GM21576 (cell line): Measurements from ENCODE around the gene MTHFD1L.

Experiments
- ATAC-seq: cut with Tn5 transposase; IDR thresholded peaks from one replicate; pipeline ENCODE4 v1.9.1; 2021; ENCODE audit warnings: mild to moderate bottlenecking, moderate library complexity; ENCODE audit not compliant: unreplicated experiment

Gene MTHFD1L

GRCh38 chr6:151088963-151089362 lies 223.5 kb downstream of the MTHFD1L start:
- ATAC-seq: no peak

GRCh38 chr6:151089978-151090377 lies 224.5 kb downstream of the MTHFD1L start:
- ATAC-seq: no peak

- no peak for ATAC-seq
Measured at GRCh38 chr6:151091571-151091970, 226.1 kb downstream of the MTHFD1L start.

GRCh38 chr6:151092591-151092990 lies 227.1 kb downstream of the MTHFD1L start:
- no peak for ATAC-seq

- ATAC-seq: no peak
Measured at GRCh38 chr6:151093706-151094105, 228.2 kb downstream of the MTHFD1L start.

GRCh38 chr6:151095538-151096254 lies 230.2 kb downstream of the MTHFD1L start:
- no peak for ATAC-seq

- ATAC-seq: no peak
Measured at GRCh38 chr6:151096255-151096612, 230.7 kb downstream of the MTHFD1L start.

GRCh38 chr6:151096691-151097606 lies 231.4 kb downstream of the MTHFD1L start:
- ATAC-seq: no peak

GRCh38 chr6:151098166-151098565 lies 232.7 kb downstream of the MTHFD1L start:
- ATAC-seq: no peak

GRCh38 chr6:151100326-151100725 lies 234.8 kb downstream of the MTHFD1L start:
- ATAC-seq: no peak

GRCh38 chr6:151101161-151101815 lies 235.8 kb downstream of the MTHFD1L start:
- ATAC-seq: no peak

GRCh38 chr6:151101816-151102694 lies 236.6 kb downstream of the MTHFD1L start:
- ATAC-seq: no peak

GRCh38 chr6:151103266-151103665 lies 237.8 kb downstream of the MTHFD1L start:
- no peak for ATAC-seq

GRCh38 chr6:151107897-151108427 lies 242.5 kb downstream of the MTHFD1L start:
- no peak for ATAC-seq

- ATAC-seq: no peak
Measured at GRCh38 chr6:151108548-151108947, 243.0 kb downstream of the MTHFD1L start.

GRCh38 chr6:151109361-151109760 lies 243.9 kb downstream of the MTHFD1L start:
- no peak for ATAC-seq

- no peak for ATAC-seq
Measured at GRCh38 chr6:151109869-151110575, 244.5 kb downstream of the MTHFD1L start.

GRCh38 chr6:151110576-151110905 lies 245.0 kb downstream of the MTHFD1L start:
- ATAC-seq: no peak

GRCh38 chr6:151111670-151112069 lies 246.2 kb downstream of the MTHFD1L start:
- no peak for ATAC-seq

- ATAC-seq: no peak
Measured at GRCh38 chr6:151112130-151112529, 246.6 kb downstream of the MTHFD1L start.
